HepG2 (cell line): Measurements from ENCODE around the gene FNDC4. TPM values are rescaled to one million over a fixed set of nuclear protein-coding genes. Genes with fewer than 3 reads are reported as not detected.

Experiments used
- ARNT2 ChIP-seq: sonication (generic); formaldehyde crosslinking; IDR thresholded peaks from 2 replicates; pipeline ENCODE4 v1.8.0; 2022; ENCODE audit warnings: mild to moderate bottlenecking, low read depth, missing genetic modification reagents, moderate library complexity
- BORCS8-MEF2B ChIP-seq: sonication (generic); formaldehyde crosslinking; IDR thresholded peaks from 2 replicates; pipeline ENCODE4 v1.8.0; 2022; ENCODE audit warnings: mild to moderate bottlenecking, missing genetic modification reagents
- DMAP1 ChIP-seq: IDR thresholded peaks from 2 replicates; pipeline ENCODE4 v1.6.1; 2016
- ELF4 ChIP-seq: sonication (generic); formaldehyde crosslinking; IDR thresholded peaks from 2 replicates; pipeline ENCODE4 v1.5.0; 2020; ENCODE audit warnings: missing genetic modification reagents, mild to moderate bottlenecking, moderate library complexity, borderline replicate concordance
- FIP1L1 ChIP-seq: fragments of 200-400 bp; formaldehyde crosslinking; IDR thresholded peaks from 2 replicates; pipeline ENCODE4 v1.6.1; 2018; ENCODE audit warnings: low read depth, mild to moderate bottlenecking, low read length, moderate library complexity, borderline replicate concordance; ENCODE audit not compliant: insufficient read depth
- GATA4 ChIP-seq: sonication (generic); IDR thresholded peaks from 2 replicates; pipeline ENCODE4 v1.6.1; 2016; ENCODE audit warnings: antibody characterized with exemption, low read depth, borderline replicate concordance
- HCFC1 ChIP-seq: fragments of 150-350 bp; IDR thresholded peaks from 2 replicates; pipeline ENCODE4 v1.6.1; 2014; ENCODE audit warnings: low read depth, low read length
- HMG20A ChIP-seq: IDR thresholded peaks from 2 replicates; pipeline ENCODE4 v1.6.1; 2016; ENCODE audit warnings: borderline replicate concordance
- JDP2 ChIP-seq: sonication (generic); formaldehyde crosslinking; IDR thresholded peaks from 2 replicates; pipeline ENCODE4 v1.8.1; 2022; ENCODE audit warnings: missing genetic modification reagents, borderline replicate concordance
- SIX4 ChIP-seq: sonication (generic); formaldehyde crosslinking; IDR thresholded peaks from 2 replicates; pipeline ENCODE4 v1.4.0; 2020; ENCODE audit warnings: missing genetic modification reagents
- STAG1 ChIP-seq: sonication (generic); formaldehyde crosslinking; IDR thresholded peaks from 2 replicates; pipeline ENCODE4 v1.4.0; 2020; ENCODE audit warnings: missing genetic modification reagents
- TARDBP ChIP-seq: sonication (generic); formaldehyde crosslinking; IDR thresholded peaks from 2 replicates; pipeline ENCODE4 v1.8.0; 2022; ENCODE audit warnings: mild to moderate bottlenecking, missing genetic modification reagents
- ZNF101 ChIP-seq: sonication (generic); formaldehyde crosslinking; IDR thresholded peaks from 2 replicates; pipeline ENCODE4 v1.4.0; 2020; ENCODE audit warnings: mild to moderate bottlenecking, low read depth, missing genetic modification reagents, borderline replicate concordance
- ZNF143 ChIP-seq: sonication (generic); formaldehyde crosslinking; IDR thresholded peaks from 2 replicates; pipeline ENCODE4 v1.4.0; 2020; ENCODE audit warnings: missing genetic modification reagents
- ZNF160 ChIP-seq: sonication (generic); formaldehyde crosslinking; IDR thresholded peaks from 2 replicates; pipeline ENCODE4 v1.8.0; 2022; ENCODE audit warnings: mild to moderate bottlenecking, inconsistent platforms, missing genetic modification reagents
- ZNF441 ChIP-seq: sonication (generic); formaldehyde crosslinking; IDR thresholded peaks from 2 replicates; pipeline ENCODE4 v1.7.0; 2021; ENCODE audit warnings: missing genetic modification reagents, borderline replicate concordance
- ZNF549 ChIP-seq: sonication (generic); formaldehyde crosslinking; IDR thresholded peaks from 2 replicates; pipeline ENCODE4 v1.5.0; 2020; ENCODE audit warnings: missing genetic modification reagents
- ZNF775 ChIP-seq: sonication (generic); formaldehyde crosslinking; IDR thresholded peaks from 2 replicates; pipeline ENCODE4 v1.4.0; 2020; ENCODE audit warnings: missing genetic modification reagents, mild to moderate bottlenecking, moderate library complexity, borderline replicate concordance
- ZNF780A ChIP-seq: sonication (generic); formaldehyde crosslinking; IDR thresholded peaks from 2 replicates; pipeline ENCODE4 v1.8.0; 2022; ENCODE audit warnings: mild to moderate bottlenecking, missing genetic modification reagents, moderate library complexity
- ZNF782 ChIP-seq: sonication (generic); formaldehyde crosslinking; IDR thresholded peaks from 2 replicates; pipeline ENCODE4 v1.4.0; 2020; ENCODE audit warnings: missing genetic modification reagents, mild to moderate bottlenecking, borderline replicate concordance
- ZSCAN22 ChIP-seq: sonication (generic); formaldehyde crosslinking; IDR thresholded peaks from 2 replicates; pipeline ENCODE4 v1.4.0; 2020; ENCODE audit warnings: mild to moderate bottlenecking, missing genetic modification reagents
- polyA plus RNA-seq, 8 experiments: library from polyadenylated mRNA; depleted of rRNA in 3 of 8; stranded (reverse) in 7 of 8; unstranded in 1 of 8; fragments of >200 nt; fragmentation: Illumina TruSeq in 4 of 8; extraction: Trizol in 4 of 8; gene quantifications; 2 replicates each; pipeline versions ENCODE4 v1.2.1 to v1.2.3, GENCODE V29; 2011 to 2016; ENCODE audit warnings: low read depth in 4 of 8, missing spikeins in 1 of 8, mixed read lengths in 1 of 8; ENCODE audit not compliant: insufficient read depth in 1 of 8
- total RNA-seq, 5 experiments: library from RNA; depleted of rRNA; stranded (reverse); fragments of >200 nt; fragmentation: Illumina TruSeq; extraction: Trizol; gene quantifications; 2 replicates each; pipeline ENCODE4 v1.2.3, GENCODE V29; 2016; ENCODE audit warnings: low read depth in 1 of 5
- TF ChIP-seq, protein P1 (sequence below): sonication (generic); formaldehyde crosslinking; IDR thresholded peaks from 2 replicates; pipeline ENCODE4 v1.4.0; 2020; ENCODE audit warnings: missing genetic modification reagents, borderline replicate concordance
- TF ChIP-seq, protein P2 (sequence below): sonication (generic); formaldehyde crosslinking; IDR thresholded peaks from 2 replicates; pipeline ENCODE4 v1.4.0; 2020; ENCODE audit warnings: missing genetic modification reagents
- TF ChIP-seq, protein P3 (sequence below): sonication (generic); formaldehyde crosslinking; conservative IDR thresholded peaks from 2 replicates; pipeline ENCODE4 v1.5.0; 2020; ENCODE audit warnings: missing genetic modification reagents
- TF ChIP-seq, protein P4 (sequence below): sonication (generic); formaldehyde crosslinking; IDR thresholded peaks from 2 replicates; pipeline ENCODE4 v1.5.1; 2020; ENCODE audit warnings: missing genetic modification reagents, mild to moderate bottlenecking, borderline replicate concordance

Gene FNDC4
- total and polyA plus RNA-seq, 2 of the 13 experiments (the other 11 are each of a cell fraction or from before 2014, with no cell fraction given), result 9.0 to 17.4 TPM

DNA sequence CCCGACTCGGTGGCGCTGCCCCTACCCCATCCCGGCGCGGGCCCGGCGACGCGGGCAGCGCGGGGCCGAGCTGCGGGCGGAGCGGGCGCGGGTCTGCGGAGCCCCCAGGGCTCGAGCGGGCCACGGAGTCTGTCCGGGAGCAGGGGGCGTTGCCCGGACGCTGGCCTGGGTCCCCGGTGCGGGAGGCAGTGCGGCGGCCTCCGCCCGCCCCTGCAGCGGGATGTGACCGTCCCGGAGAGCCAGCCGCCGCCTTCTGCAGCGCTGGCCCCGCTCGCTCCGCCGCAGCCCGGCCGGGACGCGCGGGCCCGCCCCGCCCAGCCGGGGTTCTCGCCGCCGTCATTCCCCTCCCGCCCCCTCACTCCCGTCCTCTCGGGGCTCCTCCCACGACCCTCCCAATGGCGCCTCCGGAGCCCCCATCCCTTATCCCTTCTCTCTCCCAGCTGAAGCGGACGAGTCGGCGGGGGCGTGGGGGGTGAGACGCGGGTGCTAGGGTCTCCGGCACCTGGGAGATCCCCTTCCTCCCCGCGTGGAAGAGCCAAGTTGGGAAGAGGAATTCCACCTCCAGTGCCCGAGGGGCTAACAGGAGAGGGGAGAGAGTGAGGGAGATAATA lies at the start of gene FNDC4 (continued):
- TF ChIP-seq, protein P1, sequence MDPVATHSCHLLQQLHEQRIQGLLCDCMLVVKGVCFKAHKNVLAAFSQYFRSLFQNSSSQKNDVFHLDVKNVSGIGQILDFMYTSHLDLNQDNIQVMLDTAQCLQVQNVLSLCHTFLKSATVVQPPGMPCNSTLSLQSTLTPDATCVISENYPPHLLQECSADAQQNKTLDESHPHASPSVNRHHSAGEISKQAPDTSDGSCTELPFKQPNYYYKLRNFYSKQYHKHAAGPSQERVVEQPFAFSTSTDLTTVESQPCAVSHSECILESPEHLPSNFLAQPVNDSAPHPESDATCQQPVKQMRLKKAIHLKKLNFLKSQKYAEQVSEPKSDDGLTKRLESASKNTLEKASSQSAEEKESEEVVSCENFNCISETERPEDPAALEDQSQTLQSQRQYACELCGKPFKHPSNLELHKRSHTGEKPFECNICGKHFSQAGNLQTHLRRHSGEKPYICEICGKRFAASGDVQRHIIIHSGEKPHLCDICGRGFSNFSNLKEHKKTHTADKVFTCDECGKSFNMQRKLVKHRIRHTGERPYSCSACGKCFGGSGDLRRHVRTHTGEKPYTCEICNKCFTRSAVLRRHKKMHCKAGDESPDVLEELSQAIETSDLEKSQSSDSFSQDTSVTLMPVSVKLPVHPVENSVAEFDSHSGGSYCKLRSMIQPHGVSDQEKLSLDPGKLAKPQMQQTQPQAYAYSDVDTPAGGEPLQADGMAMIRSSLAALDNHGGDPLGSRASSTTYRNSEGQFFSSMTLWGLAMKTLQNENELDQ (CRISPR knock-in tag), result no peak
- TF ChIP-seq ARNT2 (CRISPR knock-in tag), result no peak
- TF ChIP-seq ZNF441 (CRISPR knock-in tag), result peak; percentile 60; the same call in 1 of the 2 replicates
- TF ChIP-seq HCFC1, result no peak
- TF ChIP-seq ZNF782 (CRISPR knock-in tag), result no peak
- TF ChIP-seq TARDBP (CRISPR knock-in tag), result no peak
- TF ChIP-seq, protein P2, sequence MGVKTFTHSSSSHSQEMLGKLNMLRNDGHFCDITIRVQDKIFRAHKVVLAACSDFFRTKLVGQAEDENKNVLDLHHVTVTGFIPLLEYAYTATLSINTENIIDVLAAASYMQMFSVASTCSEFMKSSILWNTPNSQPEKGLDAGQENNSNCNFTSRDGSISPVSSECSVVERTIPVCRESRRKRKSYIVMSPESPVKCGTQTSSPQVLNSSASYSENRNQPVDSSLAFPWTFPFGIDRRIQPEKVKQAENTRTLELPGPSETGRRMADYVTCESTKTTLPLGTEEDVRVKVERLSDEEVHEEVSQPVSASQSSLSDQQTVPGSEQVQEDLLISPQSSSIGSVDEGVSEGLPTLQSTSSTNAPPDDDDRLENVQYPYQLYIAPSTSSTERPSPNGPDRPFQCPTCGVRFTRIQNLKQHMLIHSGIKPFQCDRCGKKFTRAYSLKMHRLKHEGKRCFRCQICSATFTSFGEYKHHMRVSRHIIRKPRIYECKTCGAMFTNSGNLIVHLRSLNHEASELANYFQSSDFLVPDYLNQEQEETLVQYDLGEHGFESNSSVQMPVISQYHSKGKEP (CRISPR knock-in tag), result no peak
- TF ChIP-seq STAG1 (CRISPR knock-in tag), result no peak
- TF ChIP-seq ZNF143 (CRISPR knock-in tag), result no peak
- TF ChIP-seq DMAP1 (CRISPR knock-in tag), result no peak
- no peak for TF ChIP-seq ZNF101
- no peak for TF ChIP-seq ZSCAN22 (CRISPR knock-in tag)
- TF ChIP-seq, protein P3, sequence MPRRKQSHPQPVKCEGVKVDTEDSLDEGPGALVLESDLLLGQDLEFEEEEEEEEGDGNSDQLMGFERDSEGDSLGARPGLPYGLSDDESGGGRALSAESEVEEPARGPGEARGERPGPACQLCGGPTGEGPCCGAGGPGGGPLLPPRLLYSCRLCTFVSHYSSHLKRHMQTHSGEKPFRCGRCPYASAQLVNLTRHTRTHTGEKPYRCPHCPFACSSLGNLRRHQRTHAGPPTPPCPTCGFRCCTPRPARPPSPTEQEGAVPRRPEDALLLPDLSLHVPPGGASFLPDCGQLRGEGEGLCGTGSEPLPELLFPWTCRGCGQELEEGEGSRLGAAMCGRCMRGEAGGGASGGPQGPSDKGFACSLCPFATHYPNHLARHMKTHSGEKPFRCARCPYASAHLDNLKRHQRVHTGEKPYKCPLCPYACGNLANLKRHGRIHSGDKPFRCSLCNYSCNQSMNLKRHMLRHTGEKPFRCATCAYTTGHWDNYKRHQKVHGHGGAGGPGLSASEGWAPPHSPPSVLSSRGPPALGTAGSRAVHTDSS (CRISPR knock-in tag), result no peak
- TF ChIP-seq, protein P4, sequence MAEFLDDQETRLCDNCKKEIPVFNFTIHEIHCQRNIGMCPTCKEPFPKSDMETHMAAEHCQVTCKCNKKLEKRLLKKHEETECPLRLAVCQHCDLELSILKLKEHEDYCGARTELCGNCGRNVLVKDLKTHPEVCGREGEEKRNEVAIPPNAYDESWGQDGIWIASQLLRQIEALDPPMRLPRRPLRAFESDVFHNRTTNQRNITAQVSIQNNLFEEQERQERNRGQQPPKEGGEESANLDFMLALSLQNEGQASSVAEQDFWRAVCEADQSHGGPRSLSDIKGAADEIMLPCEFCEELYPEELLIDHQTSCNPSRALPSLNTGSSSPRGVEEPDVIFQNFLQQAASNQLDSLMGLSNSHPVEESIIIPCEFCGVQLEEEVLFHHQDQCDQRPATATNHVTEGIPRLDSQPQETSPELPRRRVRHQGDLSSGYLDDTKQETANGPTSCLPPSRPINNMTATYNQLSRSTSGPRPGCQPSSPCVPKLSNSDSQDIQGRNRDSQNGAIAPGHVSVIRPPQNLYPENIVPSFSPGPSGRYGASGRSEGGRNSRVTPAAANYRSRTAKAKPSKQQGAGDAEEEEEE, result no peak
- 0 out of 2 replicates have a peak, but pooled peaks have one; percentile 16 for TF ChIP-seq GATA4
- no peak for TF ChIP-seq ZNF775 (CRISPR knock-in tag)
- TF ChIP-seq ZNF549 (CRISPR knock-in tag), result no peak
- TF ChIP-seq FIP1L1, result no peak
- no peak for TF ChIP-seq SIX4 (CRISPR knock-in tag)
- no peak for TF ChIP-seq HMG20A
- no peak; the same call in 1 of the 2 replicates for TF ChIP-seq JDP2 (CRISPR knock-in tag)
- TF ChIP-seq ELF4 (CRISPR knock-in tag), result no peak
- no peak for TF ChIP-seq ZNF780A
- TF ChIP-seq ZNF160 (CRISPR knock-in tag), result no peak
- no peak for TF ChIP-seq BORCS8-MEF2B (CRISPR knock-in tag)
